Activated T-cell treated with anti-CD3 and anti-CD28 coated beads, Interleukin-2, amount 50 U/mL, for 72 hours (primary cell): ENCODE data around the gene AGL. TPM values are rescaled to one million over a fixed set of nuclear protein-coding genes. Genes with fewer than 3 reads are reported as not detected.
A peak's percentile ranks its signal among the peaks of the same experiment; 100 is the strongest.
"Not testable (repeated sequence)": the region's sequence is repeated elsewhere in the genome, so short reads cannot be mapped to it uniquely, and the experiment has no call there.

ENCODE experiments used
- ATAC-seq, 2 donors: fragments of 150-1000 bp; cut with Tn5 transposase; replicated peaks in 1 of 2; 2 replicates each; pipeline ENCODE4 v1.10.0; 2021; ENCODE audit warnings: moderate library complexity in 2 of 2, mild to moderate bottlenecking in 1 of 2
- DNase-seq, 2 donors: peaks; one replicate each; pipeline ENCODE4 v3.0.0; 2021 to 2022; ENCODE audit warnings: mixed read lengths in 1 of 2
- H3K27ac Mint-ChIP-seq: one replicate; pipeline ENCODE4 v1.8.0; 2022; ENCODE audit warnings: mild to moderate bottlenecking, moderate library complexity, mixed read lengths
- H3K27me3 Mint-ChIP-seq: one replicate; pipeline ENCODE4 v1.8.0; 2022; ENCODE audit warnings: low read depth, mixed read lengths
- H3K36me3 Mint-ChIP-seq, 2 donors: one replicate each; pipeline ENCODE4 v1.8.0; 2022; ENCODE audit warnings: mixed read lengths in 2 of 2, mild to moderate bottlenecking in 1 of 2; ENCODE audit not compliant: insufficient read depth in 2 of 2
- H3K4me1 Mint-ChIP-seq: one replicate; pipeline ENCODE4 v1.8.0; 2022; ENCODE audit warnings: low read depth, mixed read lengths
- H3K4me3 Mint-ChIP-seq, 2 donors: one replicate each; pipeline ENCODE4 v1.8.0; 2022; ENCODE audit warnings: mild to moderate bottlenecking in 2 of 2, mixed read lengths in 2 of 2, moderate library complexity in 2 of 2
- H3K9me3 Mint-ChIP-seq, 2 donors: one replicate each; pipeline ENCODE4 v1.8.0; 2022; ENCODE audit warnings: mixed read lengths in 2 of 2
- total RNA-seq, 2 donors: library from RNA; stranded (reverse); gene quantifications; one replicate each; pipeline ENCODE4 v1.2.3, GENCODE V29; 2022

The AGL gene
- total RNA-seq, 2 donors from 2014 or later = 21.8 to 23.8 TPM

DNA sequence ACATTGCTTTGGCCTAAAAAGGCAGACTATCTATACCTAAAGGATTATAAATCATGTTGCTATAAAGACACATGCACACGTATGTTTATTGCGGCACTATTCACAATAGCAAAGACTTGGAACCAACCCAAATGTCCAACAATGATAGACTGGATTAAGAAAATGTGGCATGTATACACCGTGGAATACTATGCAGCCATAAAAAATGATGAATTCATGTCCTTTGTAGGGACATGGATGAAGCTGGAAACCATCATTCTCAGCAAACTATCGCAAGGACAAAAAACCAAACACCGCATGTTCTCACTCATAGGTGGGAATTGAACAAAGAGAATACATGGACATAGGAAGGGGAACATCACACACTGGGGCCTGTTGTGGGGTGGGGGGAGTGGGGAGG, 110.1 kb downstream of the AGL start:
- ATAC-seq, H3K36me3 Mint-ChIP-seq, H3K27me3 Mint-ChIP-seq, H3K4me1 Mint-ChIP-seq, H3K4me3 Mint-ChIP-seq, DNase-seq, H3K9me3 Mint-ChIP-seq, H3K27ac Mint-ChIP-seq: not testable (repeated sequence)

DNA sequence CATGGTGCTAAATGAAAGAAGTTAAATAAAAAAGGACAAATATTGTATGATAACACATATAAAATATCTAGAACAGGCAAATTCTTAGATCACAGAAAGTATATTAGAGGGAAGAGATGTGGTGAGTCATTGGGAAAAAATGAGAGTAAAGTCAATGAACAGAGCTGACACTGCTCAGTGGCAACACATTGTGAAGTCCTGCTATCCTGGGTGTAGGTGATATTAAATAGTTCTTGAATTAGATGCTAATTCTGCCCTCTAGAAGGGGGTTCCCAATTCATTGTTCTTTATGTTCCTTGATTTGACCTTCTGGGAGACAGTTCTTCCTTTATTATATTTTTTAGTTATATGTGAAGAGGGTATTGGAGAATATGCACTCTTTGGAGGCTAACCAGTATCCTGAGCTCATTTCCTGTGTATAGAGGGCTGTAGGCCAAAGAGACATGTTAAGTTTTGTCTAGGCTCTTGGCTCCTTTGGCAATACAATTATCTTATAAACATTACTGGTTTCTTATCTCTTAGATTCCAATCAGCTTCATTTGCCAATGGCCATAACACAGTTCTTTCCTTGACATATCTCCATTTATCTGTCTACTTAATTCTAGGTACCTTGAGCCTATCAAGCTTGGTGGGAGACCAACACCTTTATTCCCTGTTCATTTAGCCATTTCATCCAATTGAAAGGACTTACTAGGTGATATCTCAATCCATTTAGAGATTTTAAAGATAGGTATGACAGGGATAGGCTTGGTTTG, 113.1 kb downstream of the AGL start:
- Mint-ChIP-seq H3K4me3 (no peak overlapping the region), H3K27ac (no peak overlapping the region), H3K9me3 (peaks cover 0 to 1% of the 10 kb centered on the region in 2 donors), H3K4me1 (peaks cover 5% of the 10 kb centered on the region), H3K27me3 (no peaks in the 10 kb centered on the region), H3K36me3 (peaks cover 0 to 1% of the 10 kb centered on the region in 2 donors)
- DNase-seq = no peak
- ATAC-seq = no peak

DNA sequence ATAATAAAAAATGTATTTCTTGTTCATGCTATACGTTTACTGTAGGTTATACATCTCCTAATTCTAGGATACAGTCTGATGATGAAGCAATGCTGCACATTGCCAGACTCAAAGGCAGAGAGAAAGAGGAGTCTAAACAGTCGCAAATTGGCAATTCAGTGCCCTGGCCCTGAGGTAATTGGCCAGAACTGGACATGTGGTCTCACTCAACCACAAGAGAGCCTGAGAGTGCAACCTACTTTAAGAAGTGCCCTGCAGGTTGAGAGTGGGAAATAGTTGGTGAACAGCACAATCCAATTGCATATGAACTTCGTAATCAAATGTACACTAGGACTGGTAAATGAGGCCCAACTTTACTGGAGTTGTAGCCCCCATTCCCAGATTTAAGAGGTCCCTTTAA, 114.6 kb downstream of the AGL start:
- H3K27me3 Mint-ChIP-seq = no peaks in the 10 kb centered on the region
- DNase-seq (no peak), ATAC-seq (no peak)
- H3K4me1 Mint-ChIP-seq = peaks cover 20% of the 10 kb centered on the region
- peaks cover 0 to 1% of the 10 kb centered on the region in 2 donors for H3K36me3 Mint-ChIP-seq
- H3K9me3 Mint-ChIP-seq = peaks cover 0 to 2% of the 10 kb centered on the region in 2 donors
- no peak overlapping the region for H3K4me3 Mint-ChIP-seq
- H3K27ac Mint-ChIP-seq = no peak overlapping the region

DNA sequence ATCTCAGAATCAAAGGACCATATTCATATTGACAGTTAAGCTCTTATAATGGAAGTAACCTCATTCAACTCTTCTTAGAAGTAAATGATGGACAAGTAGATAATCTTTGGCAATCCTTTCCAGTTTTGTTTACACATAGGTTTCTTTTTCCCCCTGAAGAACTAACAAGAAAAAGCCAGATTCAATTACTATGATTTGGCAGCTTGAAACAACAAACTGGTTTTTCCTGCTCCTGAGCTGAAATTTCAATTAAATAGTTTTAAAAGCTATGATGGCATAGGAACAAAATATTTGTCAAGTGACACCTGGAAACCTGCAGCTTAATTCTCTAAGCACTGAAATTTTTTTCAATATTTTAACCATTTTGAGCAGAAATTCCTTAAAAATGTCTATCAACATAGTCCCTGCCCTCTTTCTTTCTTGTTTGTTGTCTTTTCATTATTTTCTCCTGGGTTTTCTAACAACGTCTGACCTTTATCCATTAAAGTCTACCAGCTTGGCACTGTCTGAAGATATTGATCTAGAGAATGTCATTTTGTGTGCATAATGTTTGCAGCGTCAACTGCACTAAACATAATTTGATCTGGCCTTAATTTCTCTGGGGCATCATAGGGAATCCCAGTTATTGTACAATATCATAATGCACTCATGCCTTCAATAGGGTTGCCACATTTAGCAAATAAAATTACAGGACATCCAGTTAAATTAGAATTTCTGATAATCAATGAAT, 115.7 kb downstream of the AGL start:
- H3K36me3 Mint-ChIP-seq = peaks cover 0 to 4% of the 10 kb centered on the region in 2 donors
- no peak overlapping the region for H3K4me3 Mint-ChIP-seq
- H3K4me1 Mint-ChIP-seq = peaks cover 23% of the 10 kb centered on the region
- H3K27ac Mint-ChIP-seq = no peak overlapping the region
- peaks cover 0 to 2% of the 10 kb centered on the region in 2 donors for H3K9me3 Mint-ChIP-seq
- DNase-seq = no peak
- no peaks in the 10 kb centered on the region for H3K27me3 Mint-ChIP-seq
- ATAC-seq = no peak

DNA sequence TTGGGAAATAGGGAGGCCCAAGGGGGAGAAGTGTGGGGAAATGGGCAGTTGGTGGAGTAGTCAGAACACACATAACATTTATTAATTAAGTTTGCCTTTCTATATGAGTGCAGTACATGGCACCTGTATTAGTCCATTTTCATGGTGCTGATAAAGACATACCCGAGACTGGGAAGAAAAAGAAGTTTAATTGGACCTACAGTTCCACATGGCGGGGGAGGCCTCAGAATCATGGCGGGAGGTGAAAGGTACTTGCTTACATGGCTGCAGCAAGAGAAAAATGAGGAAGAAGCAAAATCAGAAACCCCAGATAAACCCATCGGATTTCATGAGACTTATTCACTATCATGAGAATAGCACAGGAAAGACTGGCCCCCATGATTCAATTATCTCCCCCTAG, 118.1 kb downstream of the AGL start:
- Mint-ChIP-seq H3K36me3 (peaks cover 0 to 4% of the 10 kb centered on the region in 2 donors), H3K9me3 (peaks cover 0 to 2% of the 10 kb centered on the region in 2 donors), H3K27me3 (no peaks in the 10 kb centered on the region), H3K27ac (no peak overlapping the region), H3K4me3 (peak overlapping the region; percentile 54 to 98), H3K4me1 (peaks cover 43% of the 10 kb centered on the region)
- no peak for DNase-seq
- no peak for ATAC-seq

DNA sequence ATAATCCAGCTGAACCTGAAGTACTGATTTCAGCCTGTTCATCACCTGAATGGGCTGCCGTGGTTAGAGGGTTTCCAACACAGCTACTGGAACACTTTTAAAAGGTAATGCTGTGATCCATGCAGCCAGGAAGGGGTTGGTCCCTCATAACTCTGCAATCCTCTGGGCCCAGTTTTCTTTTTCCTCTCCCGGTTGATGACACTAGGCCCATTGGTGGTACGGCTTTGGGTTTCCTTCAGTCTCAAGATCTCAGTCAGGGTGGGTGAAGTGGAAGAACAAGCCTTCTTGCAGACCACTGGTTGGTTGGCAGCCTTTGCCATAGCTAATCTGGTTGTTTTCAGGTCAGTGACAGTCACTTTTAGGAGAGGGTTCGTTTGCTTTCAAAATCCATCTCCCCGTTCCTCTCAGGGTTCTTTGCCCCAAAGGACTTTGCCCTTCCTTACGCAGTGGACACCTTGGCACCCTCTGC, 119.1 kb downstream of the AGL start:
- peaks cover 0 to 2% of the 10 kb centered on the region in 2 donors for H3K9me3 Mint-ChIP-seq
- H3K27me3 Mint-ChIP-seq = no peaks in the 10 kb centered on the region
- H3K36me3 Mint-ChIP-seq = peaks cover 0 to 4% of the 10 kb centered on the region in 2 donors
- peaks cover 43% of the 10 kb centered on the region for H3K4me1 Mint-ChIP-seq
- peak overlapping the region; percentile 95 to 98 for H3K4me3 Mint-ChIP-seq
- DNase-seq (peak in 1 of 2 donors; percentile 1), ATAC-seq (peak; percentile 4 to 12)
- peak overlapping the region; percentile 89 for H3K27ac Mint-ChIP-seq

DNA sequence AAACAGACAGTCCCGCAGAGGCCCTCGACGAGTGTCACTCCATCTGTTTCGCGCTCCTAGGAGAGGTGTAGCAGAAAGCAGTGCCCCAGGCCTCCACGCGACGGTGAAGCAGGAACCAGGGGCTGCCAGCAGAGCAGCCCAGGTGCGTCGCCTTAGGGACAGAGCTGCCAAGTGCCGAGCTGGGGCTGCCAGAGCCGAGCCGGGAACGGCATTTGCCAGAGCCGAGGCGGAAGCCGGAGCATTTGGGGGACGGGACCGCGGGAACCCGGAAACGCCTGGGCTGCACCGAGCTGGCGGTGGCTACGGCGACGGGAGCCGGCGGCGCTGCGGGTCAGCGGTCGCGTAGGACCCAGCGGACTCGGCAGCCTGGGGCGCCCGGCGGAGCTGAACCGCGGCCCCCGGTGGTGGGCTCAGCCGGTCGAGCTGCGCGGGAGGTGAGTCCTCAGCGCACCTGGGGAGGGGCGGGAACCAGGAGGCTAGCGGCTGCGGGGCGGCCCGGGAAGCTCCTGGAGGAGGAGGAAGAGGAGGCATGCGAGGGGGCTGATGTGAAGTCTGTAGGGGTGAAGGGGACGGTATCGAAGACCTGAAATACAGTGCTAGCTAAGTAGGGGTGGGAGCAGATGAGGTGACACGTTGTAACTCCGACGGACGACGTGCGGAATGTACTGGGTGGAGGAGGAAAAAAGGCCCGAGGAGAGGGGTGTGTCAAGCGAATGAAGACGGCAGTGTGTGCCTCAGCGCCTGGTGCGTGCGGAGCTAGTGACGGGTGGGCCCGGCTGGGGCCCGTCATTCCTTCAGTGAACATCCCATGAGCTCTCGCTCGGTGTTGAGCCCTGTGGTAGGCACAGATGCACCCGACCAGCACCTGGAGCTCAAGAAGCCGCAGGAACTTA, 119.8 kb downstream of the AGL start, which contains the start of gene SLC35A3:
SLC35A3 (plus strand) TSS at position 268 of the 893 bp plus-strand sequence. CDS start 23,559 bp downstream, outside the sequence.
- Mint-ChIP-seq H3K27me3 (no peaks in the 10 kb centered on the region), H3K4me3 (peak within 1 kb of the TSS; percentile 95 to 98), H3K4me1 (peaks cover 43% of the 10 kb centered on the region), H3K9me3 (peaks cover 0 to 2% of the 10 kb centered on the region in 2 donors), H3K27ac (peak within 1 kb of the TSS; percentile 92), H3K36me3 (peaks cover 0 to 4% of the 10 kb centered on the region in 2 donors)
- ATAC-seq (peak; percentile 91 to 93), DNase-seq (peak; percentile 86 to 87)

DNA sequence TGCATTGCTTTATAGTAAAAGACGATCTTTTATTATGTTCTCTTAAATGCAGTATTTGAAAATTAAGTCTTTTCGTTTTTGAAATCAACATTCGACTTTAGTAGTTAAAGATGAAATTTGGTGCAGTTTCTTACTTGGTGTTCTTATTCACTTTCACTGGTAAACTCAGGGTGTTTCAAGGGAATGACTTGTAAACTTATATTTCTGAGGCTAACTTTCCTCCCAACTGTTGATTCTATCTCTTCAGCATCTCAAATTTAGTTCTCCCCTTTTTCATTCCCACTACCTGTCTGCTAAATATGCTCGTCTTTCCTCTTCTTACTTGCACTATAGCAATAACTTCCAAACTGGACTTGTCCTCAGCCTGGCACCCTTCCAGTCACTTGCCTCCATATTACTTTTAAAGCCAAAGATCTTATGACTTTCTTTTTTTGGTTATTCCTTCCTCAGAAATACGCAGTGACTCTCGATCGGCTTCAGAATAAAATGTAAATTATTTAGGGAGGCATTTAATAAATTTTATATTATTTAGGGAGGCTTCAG, 120.6 kb downstream of the AGL start:
- Mint-ChIP-seq H3K27ac (peak overlapping the region; percentile 92), H3K36me3 (peaks cover 0 to 4% of the 10 kb centered on the region in 2 donors), H3K4me3 (peak overlapping the region; percentile 95 to 98), H3K27me3 (no peaks in the 10 kb centered on the region), H3K9me3 (peaks cover 0 to 2% of the 10 kb centered on the region in 2 donors), H3K4me1 (peaks cover 43% of the 10 kb centered on the region)
- ATAC-seq (no peak), DNase-seq (no peak)

DNA sequence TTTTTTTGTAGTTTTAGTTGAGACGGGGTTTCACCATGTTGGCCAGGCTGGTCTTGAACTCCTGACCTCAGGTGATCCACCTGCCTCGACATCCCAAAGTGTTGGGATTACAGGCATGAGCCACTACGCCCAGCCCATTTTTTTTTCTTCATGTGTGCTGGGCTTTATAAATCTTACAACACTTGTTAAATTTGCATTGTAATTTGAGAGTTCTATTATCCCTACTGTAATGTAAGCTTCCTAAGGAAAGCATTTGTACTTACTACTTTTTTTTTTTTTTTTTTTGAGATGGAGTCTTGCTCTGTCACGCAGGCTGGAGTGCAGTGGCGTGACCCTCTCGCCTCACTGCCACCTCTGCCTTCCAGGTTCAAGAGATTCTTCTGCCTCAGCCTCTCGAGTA, 121.9 kb downstream of the AGL start:
- Mint-ChIP-seq H3K4me1 (peaks cover 43% of the 10 kb centered on the region), H3K27ac (peak overlapping the region; percentile 88), H3K4me3 (peak overlapping the region; percentile 80 to 98)
- not testable (repeated sequence) for ATAC-seq, H3K27me3 Mint-ChIP-seq, DNase-seq, H3K9me3 Mint-ChIP-seq, H3K36me3 Mint-ChIP-seq

Other genes starting within 250 kb of the AGL start
- not detected for gene PALMD, start 204.2 kb upstream of the AGL start, total RNA-seq
- 1 to 10 TPM; 2.1 to 2.3 TPM for gene FRRS1, start 83.7 kb upstream of the AGL start, total RNA-seq
- 10 to 100 TPM; 17.2 to 19.2 TPM for gene SLC35A3, start 119.6 kb downstream of the AGL start, total RNA-seq